ENCODE measurements around the gene CD99. TPM values are rescaled to one million over a fixed set of nuclear protein-coding genes. Genes with fewer than 3 reads are reported as not detected.

The CD99 gene
- total and polyA plus RNA-seq, 2 experiments from 2014 or later: 28.5 to 43.1 TPM

- no peaks in the 10 kb centered on the region for H4K20me1 ChIP-seq (replicated peaks; ENCODE audit: insufficient read depth)
- no peak overlapping the region for H3K4me2 ChIP-seq
- H3K27ac ChIP-seq (ENCODE audit: low read depth): no peak overlapping the region
- no peak for TF ChIP-seq STAT1 (IDR thresholded peaks at IDR 0.05; ENCODE audit: unreplicated experiment)
- no peak for TF ChIP-seq CREB1 (CRISPR knock-in tag; IDR thresholded peaks at IDR 0.05; ENCODE audit: low read depth)
- TF ChIP-seq, protein P1, sequence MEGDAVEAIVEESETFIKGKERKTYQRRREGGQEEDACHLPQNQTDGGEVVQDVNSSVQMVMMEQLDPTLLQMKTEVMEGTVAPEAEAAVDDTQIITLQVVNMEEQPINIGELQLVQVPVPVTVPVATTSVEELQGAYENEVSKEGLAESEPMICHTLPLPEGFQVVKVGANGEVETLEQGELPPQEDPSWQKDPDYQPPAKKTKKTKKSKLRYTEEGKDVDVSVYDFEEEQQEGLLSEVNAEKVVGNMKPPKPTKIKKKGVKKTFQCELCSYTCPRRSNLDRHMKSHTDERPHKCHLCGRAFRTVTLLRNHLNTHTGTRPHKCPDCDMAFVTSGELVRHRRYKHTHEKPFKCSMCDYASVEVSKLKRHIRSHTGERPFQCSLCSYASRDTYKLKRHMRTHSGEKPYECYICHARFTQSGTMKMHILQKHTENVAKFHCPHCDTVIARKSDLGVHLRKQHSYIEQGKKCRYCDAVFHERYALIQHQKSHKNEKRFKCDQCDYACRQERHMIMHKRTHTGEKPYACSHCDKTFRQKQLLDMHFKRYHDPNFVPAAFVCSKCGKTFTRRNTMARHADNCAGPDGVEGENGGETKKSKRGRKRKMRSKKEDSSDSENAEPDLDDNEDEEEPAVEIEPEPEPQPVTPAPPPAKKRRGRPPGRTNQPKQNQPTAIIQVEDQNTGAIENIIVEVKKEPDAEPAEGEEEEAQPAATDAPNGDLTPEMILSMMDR (conservative IDR thresholded peaks at IDR 0.05; ENCODE audit: low read depth in 2 of 2): no peak
- no peak for TF ChIP-seq JUNB (IDR thresholded peaks at IDR 0.05; ENCODE audit: unreplicated experiment)
- no peak for TF ChIP-seq NANOG (IDR thresholded peaks at IDR 0.05; ENCODE audit: borderline replicate concordance)
- TF ChIP-seq, protein P2, sequence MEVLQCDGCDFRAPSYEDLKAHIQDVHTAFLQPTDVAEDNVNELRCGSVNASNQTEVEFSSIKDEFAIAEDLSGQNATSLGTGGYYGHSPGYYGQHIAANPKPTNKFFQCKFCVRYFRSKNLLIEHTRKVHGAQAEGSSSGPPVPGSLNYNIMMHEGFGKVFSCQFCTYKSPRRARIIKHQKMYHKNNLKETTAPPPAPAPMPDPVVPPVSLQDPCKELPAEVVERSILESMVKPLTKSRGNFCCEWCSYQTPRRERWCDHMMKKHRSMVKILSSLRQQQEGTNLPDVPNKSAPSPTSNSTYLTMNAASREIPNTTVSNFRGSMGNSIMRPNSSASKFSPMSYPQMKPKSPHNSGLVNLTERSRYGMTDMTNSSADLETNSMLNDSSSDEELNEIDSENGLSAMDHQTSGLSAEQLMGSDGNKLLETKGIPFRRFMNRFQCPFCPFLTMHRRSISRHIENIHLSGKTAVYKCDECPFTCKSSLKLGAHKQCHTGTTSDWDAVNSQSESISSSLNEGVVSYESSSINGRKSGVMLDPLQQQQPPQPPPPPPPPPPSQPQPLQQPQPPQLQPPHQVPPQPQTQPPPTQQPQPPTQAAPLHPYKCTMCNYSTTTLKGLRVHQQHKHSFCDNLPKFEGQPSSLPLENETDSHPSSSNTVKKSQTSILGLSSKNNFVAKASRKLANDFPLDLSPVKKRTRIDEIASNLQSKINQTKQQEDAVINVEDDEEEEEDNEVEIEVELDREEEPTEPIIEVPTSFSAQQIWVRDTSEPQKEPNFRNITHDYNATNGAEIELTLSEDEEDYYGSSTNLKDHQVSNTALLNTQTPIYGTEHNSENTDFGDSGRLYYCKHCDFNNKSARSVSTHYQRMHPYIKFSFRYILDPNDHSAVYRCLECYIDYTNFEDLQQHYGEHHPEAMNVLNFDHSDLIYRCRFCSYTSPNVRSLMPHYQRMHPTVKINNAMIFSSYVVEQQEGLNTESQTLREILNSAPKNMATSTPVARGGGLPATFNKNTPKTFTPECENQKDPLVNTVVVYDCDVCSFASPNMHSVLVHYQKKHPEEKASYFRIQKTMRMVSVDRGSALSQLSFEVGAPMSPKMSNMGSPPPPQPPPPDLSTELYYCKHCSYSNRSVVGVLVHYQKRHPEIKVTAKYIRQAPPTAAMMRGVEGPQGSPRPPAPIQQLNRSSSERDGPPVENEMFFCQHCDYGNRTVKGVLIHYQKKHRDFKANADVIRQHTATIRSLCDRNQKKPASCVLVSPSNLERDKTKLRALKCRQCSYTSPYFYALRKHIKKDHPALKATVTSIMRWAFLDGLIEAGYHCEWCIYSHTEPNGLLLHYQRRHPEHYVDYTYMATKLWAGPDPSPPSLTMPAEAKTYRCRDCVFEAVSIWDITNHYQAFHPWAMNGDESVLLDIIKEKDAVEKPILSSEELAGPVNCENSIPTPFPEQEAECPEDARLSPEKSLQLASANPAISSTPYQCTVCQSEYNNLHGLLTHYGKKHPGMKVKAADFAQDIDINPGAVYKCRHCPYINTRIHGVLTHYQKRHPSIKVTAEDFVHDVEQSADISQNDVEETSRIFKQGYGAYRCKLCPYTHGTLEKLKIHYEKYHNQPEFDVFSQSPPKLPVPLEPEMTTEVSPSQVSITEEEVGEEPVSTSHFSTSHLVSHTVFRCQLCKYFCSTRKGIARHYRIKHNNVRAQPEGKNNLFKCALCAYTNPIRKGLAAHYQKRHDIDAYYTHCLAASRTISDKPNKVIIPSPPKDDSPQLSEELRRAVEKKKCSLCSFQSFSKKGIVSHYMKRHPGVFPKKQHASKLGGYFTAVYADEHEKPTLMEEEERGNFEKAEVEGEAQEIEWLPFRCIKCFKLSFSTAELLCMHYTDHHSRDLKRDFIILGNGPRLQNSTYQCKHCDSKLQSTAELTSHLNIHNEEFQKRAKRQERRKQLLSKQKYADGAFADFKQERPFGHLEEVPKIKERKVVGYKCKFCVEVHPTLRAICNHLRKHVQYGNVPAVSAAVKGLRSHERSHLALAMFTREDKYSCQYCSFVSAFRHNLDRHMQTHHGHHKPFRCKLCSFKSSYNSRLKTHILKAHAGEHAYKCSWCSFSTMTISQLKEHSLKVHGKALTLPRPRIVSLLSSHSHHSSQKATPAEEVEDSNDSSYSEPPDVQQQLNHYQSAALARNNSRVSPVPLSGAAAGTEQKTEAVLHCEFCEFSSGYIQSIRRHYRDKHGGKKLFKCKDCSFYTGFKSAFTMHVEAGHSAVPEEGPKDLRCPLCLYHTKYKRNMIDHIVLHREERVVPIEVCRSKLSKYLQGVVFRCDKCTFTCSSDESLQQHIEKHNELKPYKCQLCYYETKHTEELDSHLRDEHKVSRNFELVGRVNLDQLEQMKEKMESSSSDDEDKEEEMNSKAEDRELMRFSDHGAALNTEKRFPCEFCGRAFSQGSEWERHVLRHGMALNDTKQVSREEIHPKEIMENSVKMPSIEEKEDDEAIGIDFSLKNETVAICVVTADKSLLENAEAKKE (CRISPR knock-in tag; IDR thresholded peaks at IDR 0.05): no peak
- TF ChIP-seq EZH2 (IDR thresholded peaks at IDR 0.05; ENCODE audit: low read depth, unreplicated experiment): no peak
- TF ChIP-seq, protein P3, sequence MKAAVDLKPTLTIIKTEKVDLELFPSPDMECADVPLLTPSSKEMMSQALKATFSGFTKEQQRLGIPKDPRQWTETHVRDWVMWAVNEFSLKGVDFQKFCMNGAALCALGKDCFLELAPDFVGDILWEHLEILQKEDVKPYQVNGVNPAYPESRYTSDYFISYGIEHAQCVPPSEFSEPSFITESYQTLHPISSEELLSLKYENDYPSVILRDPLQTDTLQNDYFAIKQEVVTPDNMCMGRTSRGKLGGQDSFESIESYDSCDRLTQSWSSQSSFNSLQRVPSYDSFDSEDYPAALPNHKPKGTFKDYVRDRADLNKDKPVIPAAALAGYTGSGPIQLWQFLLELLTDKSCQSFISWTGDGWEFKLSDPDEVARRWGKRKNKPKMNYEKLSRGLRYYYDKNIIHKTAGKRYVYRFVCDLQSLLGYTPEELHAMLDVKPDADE (IDR thresholded peaks at IDR 0.05): no peak
- TF ChIP-seq ZNF114 (CRISPR knock-in tag; IDR thresholded peaks at IDR 0.05): no peak
- TF ChIP-seq EZH2phosphoT487 (IDR thresholded peaks at IDR 0.05; ENCODE audit: unreplicated experiment): no peak
- TF ChIP-seq POLR2AphosphoS5 (IDR thresholded peaks at IDR 0.05; ENCODE audit: low read depth): no peak
- no peak for TF ChIP-seq REST (IDR thresholded peaks at IDR 0.05; ENCODE audit: unreplicated experiment)
- TF ChIP-seq ZNF331 (CRISPR knock-in tag; IDR thresholded peaks at IDR 0.05; ENCODE audit: low read depth): no peak
- Mint-ChIP-seq H3K9me3 (peaks cover 4% of the 10 kb centered on the region), H3K36me3 (ENCODE audit: low read depth) (peaks cover 26% of the 10 kb centered on the region), H3K4me3 (no peak overlapping the region), H3K27ac (no peak overlapping the region), H3K4me1 (no peaks in the 10 kb centered on the region), H3K27me3 (ENCODE audit: insufficient read depth, low read depth, poor library complexity) (peaks cover 11% of the 10 kb centered on the region)
- no peaks in the 10 kb centered on the region for H3K79me2 ChIP-seq (replicated peaks; ENCODE audit: insufficient read depth)
- H3K4me1 ChIP-seq (ENCODE audit: insufficient read depth): no peaks in the 10 kb centered on the region
- H3K9me2 ChIP-seq (ENCODE audit: insufficient read depth): no peaks in the 10 kb centered on the region
- H3F3A ChIP-seq (replicated peaks; ENCODE audit: low read depth): 0 out of 2 replicates have a peak, but pooled peaks cover 4% of the 10 kb centered on the region
- H3K36me3 ChIP-seq (ENCODE audit: insufficient read depth): no peaks in the 10 kb centered on the region
- ATAC-seq: no peak
- no peaks in the 10 kb centered on the region for H3K27me3 ChIP-seq (ENCODE audit: insufficient read depth)
- no peak overlapping the region for H3K4me3 ChIP-seq
- no peak for DNase-seq (ENCODE audit: low spot score)
- no peak overlapping the region for H2AFZ ChIP-seq
These were observed 42.2 kb downstream of the CD99 start for GRCh38 chrX:2733286-2733685.
